ENCODE data around the gene ANKRD33B. TPM values are rescaled to one million over a fixed set of nuclear protein-coding genes. Genes with fewer than 3 reads are reported as not detected.

ANKRD33B gene
- polyA plus RNA-seq, 3 donors = 0.05 TPM; not detected in 2

GRCh38 chr5:10540951-10541646 is 22.8 kb upstream of the ANKRD33B start:
- Mint-ChIP-seq H3K27me3 (ENCODE audit: low read depth in 3 of 3) (peaks cover 0 to 4% (median 0%) of the 10 kb centered on the region in 3 donors), H3K4me1 (peaks cover 73% of the 10 kb centered on the region), H3K27ac (no peak overlapping the region), H3K4me3 (no peak overlapping the region), H3K36me3 (peaks cover 0 to 3% of the 10 kb centered on the region in 2 donors), H3K9me3 (peaks cover 0 to 5% (median 0%) of the 10 kb centered on the region in 7 donors)
- Histone ChIP-seq H3K79me2 (ENCODE audit: insufficient read depth, low read length) (no peaks in the 10 kb centered on the region), H3K27me3 (ENCODE audit: control insufficient read depth in 2 of 2, insufficient read depth in 2 of 2, low read length in 2 of 2) (no peaks in the 10 kb centered on the region), H3K9ac (ENCODE audit: insufficient read depth, low read length, poor library complexity, severe bottlenecking) (no peak overlapping the region), H2AFZ (ENCODE audit: insufficient read depth, low read depth, low read length, poor library complexity, severe bottlenecking) (no peak overlapping the region), H4K20me1 (ENCODE audit: insufficient read depth, low read length) (no peaks in the 10 kb centered on the region), H3K4me3 (replicated peaks in 1 of 3; ENCODE audit: low read depth in 2 of 3, low read length in 3 of 3) (no peak overlapping the region), H3K36me3 (replicated peaks in 1 of 2; ENCODE audit: control insufficient read depth in 1 of 2, insufficient read depth in 2 of 2, low read length in 2 of 2) (no peaks in the 10 kb centered on the region), H3K27ac (ENCODE audit: low read depth in 1 of 2, low read length in 2 of 2) (no peak overlapping the region), H3K9me3 (replicated peaks in 1 of 2; ENCODE audit: control insufficient read depth in 1 of 2, insufficient read depth in 1 of 2, low read length in 2 of 2) (no peaks in the 10 kb centered on the region), H3K4me1 (ENCODE audit: control insufficient read depth in 1 of 2, insufficient read depth in 2 of 2, low read length in 2 of 2) (peaks cover 57 to 58% of the 10 kb centered on the region in 2 donors), H3K4me2 (replicated peaks; ENCODE audit: extremely low read depth, low read length, poor library complexity, severe bottlenecking) (no peak overlapping the region)
- TF ChIP-seq CTCF (IDR thresholded peaks at IDR 0.05) = no peak
- whole genome bisulfite sequencing (ENCODE audit: insufficient coverage) = 60% methylated on average over 11 of the region's 13 CpGs
- intact Hi-C loops (cut with micrococcal nuclease) = no loop called here
- DNase-seq = no peak

- no peak for TF ChIP-seq CTCF (IDR thresholded peaks at IDR 0.05)
- Histone ChIP-seq H2AFZ (ENCODE audit: insufficient read depth, low read depth, low read length, poor library complexity, severe bottlenecking) (no peak overlapping the region), H3K4me2 (replicated peaks; ENCODE audit: extremely low read depth, low read length, poor library complexity, severe bottlenecking) (no peak overlapping the region), H3K9ac (ENCODE audit: insufficient read depth, low read length, poor library complexity, severe bottlenecking) (no peak overlapping the region), H3K4me3 (replicated peaks in 1 of 3; ENCODE audit: low read depth in 2 of 3, low read length in 3 of 3) (no peak overlapping the region), H3K4me1 (ENCODE audit: control insufficient read depth in 1 of 2, insufficient read depth in 2 of 2, low read length in 2 of 2) (peaks cover 49 to 58% of the 10 kb centered on the region in 2 donors), H3K27me3 (ENCODE audit: control insufficient read depth in 2 of 2, insufficient read depth in 2 of 2, low read length in 2 of 2) (no peaks in the 10 kb centered on the region), H3K27ac (ENCODE audit: low read depth in 1 of 2, low read length in 2 of 2) (no peak overlapping the region), H4K20me1 (ENCODE audit: insufficient read depth, low read length) (no peaks in the 10 kb centered on the region), H3K9me3 (replicated peaks in 1 of 2; ENCODE audit: control insufficient read depth in 1 of 2, insufficient read depth in 1 of 2, low read length in 2 of 2) (no peaks in the 10 kb centered on the region), H3K79me2 (ENCODE audit: insufficient read depth, low read length) (no peaks in the 10 kb centered on the region), H3K36me3 (replicated peaks in 1 of 2; ENCODE audit: control insufficient read depth in 1 of 2, insufficient read depth in 2 of 2, low read length in 2 of 2) (no peaks in the 10 kb centered on the region)
- H3K4me3 Mint-ChIP-seq = no peak overlapping the region
- H3K4me1 Mint-ChIP-seq = peaks cover 75% of the 10 kb centered on the region
- H3K9me3 Mint-ChIP-seq = peaks cover 0 to 5% (median 0%) of the 10 kb centered on the region in 7 donors
- H3K27me3 Mint-ChIP-seq (ENCODE audit: low read depth in 3 of 3) = peaks cover 0 to 4% (median 0%) of the 10 kb centered on the region in 3 donors
- DNase-seq = no peak
- intact Hi-C loops (cut with micrococcal nuclease) = no loop called here
- WGBS (ENCODE audit: insufficient coverage) = no CpG with 5 or more reads among the region's 2 CpGs
- no peak overlapping the region for H3K27ac Mint-ChIP-seq
- peaks cover 0 to 3% of the 10 kb centered on the region in 2 donors for H3K36me3 Mint-ChIP-seq
Observed at GRCh38 chr5:10542055-10542550, 21.8 kb upstream of the ANKRD33B start.

Measured in CD14-positive monocyte (primary cell).